GM19023 (cell line): Measurements from ENCODE around the gene STIMATE.

Source experiments
- ATAC-seq: cut with Tn5 transposase; IDR thresholded peaks from one replicate; pipeline ENCODE4 v1.9.1; 2021; ENCODE audit warnings: mild to moderate bottlenecking, moderate library complexity; ENCODE audit not compliant: unreplicated experiment

STIMATE gene

GRCh38 chr3:52894756-52895155 lies 2.6 kb downstream of the STIMATE start:
- ATAC-seq, result no peak

- ATAC-seq, result no peak
Observed at GRCh38 chr3:52893723-52894122, 3.6 kb downstream of the STIMATE start.

- ATAC-seq, result no peak
Observed at GRCh38 chr3:52892625-52893311, 4.6 kb downstream of the STIMATE start.

- no peak for ATAC-seq
Observed at GRCh38 chr3:52892290-52892624, 5.1 kb downstream of the STIMATE start.

- ATAC-seq, result no peak
Observed at GRCh38 chr3:52891615-52892081, 5.7 kb downstream of the STIMATE start.

- no peak for ATAC-seq
Observed at GRCh38 chr3:52891164-52891563, 6.2 kb downstream of the STIMATE start.

GRCh38 chr3:52890735-52891134 lies 6.6 kb downstream of the STIMATE start:
- ATAC-seq, result no peak

- ATAC-seq, result no peak
Observed at GRCh38 chr3:52889901-52890300, 7.4 kb downstream of the STIMATE start.

GRCh38 chr3:52887166-52887565 lies 10.2 kb downstream of the STIMATE start:
- no peak for ATAC-seq

GRCh38 chr3:52886049-52886730 lies 11.2 kb downstream of the STIMATE start:
- ATAC-seq, result no peak

GRCh38 chr3:52882377-52882776 lies 15.0 kb downstream of the STIMATE start:
- ATAC-seq, result no peak

- ATAC-seq, result no peak
Observed at GRCh38 chr3:52881871-52882270, 15.5 kb downstream of the STIMATE start.

- peak; percentile 62 for ATAC-seq
Observed at GRCh38 chr3:52880474-52880873, 16.9 kb downstream of the STIMATE start.

- peak; percentile 20 for ATAC-seq
Observed at GRCh38 chr3:52880047-52880446, 17.3 kb downstream of the STIMATE start.

- ATAC-seq, result no peak
Observed at GRCh38 chr3:52879581-52879980, 17.8 kb downstream of the STIMATE start.

GRCh38 chr3:52879090-52879489 lies 18.3 kb downstream of the STIMATE start:
- no peak for ATAC-seq

GRCh38 chr3:52877085-52877484 lies 20.3 kb downstream of the STIMATE start:
- ATAC-seq, result no peak

- ATAC-seq, result no peak
Observed at GRCh38 chr3:52874864-52875587, 22.3 kb downstream of the STIMATE start.

- no peak for ATAC-seq
Observed at GRCh38 chr3:52874160-52874701, 23.1 kb downstream of the STIMATE start.

GRCh38 chr3:52873433-52874159 lies 23.8 kb downstream of the STIMATE start:
- ATAC-seq, result no peak

- no peak for ATAC-seq
Observed at GRCh38 chr3:52872245-52872644, 25.1 kb downstream of the STIMATE start.
